Heart left ventricle (tissue), 16 donors: ENCODE results near the gene WDR62. TPM values are rescaled to one million over a fixed set of nuclear protein-coding genes. Genes with fewer than 3 reads are reported as not detected.

ENCODE experiments used
- ATAC-seq, 4 donors: fragments of 200-7000 bp; cut with Tn5 transposase; one replicate each; pipeline ENCODE4 v1.9.1; 2020 to 2022; ENCODE audit warnings: moderate library complexity in 4 of 4, mild to moderate bottlenecking in 3 of 4, moderate number of reproducible peaks in 1 of 4
- DNase-seq, 5 donors: peaks; one replicate each; pipeline ENCODE4 v3.0.0-alpha.2; 2020
- H3K27ac ChIP-seq, 12 donors: fragments of 200-600 bp; sonication (generic) in 4 of 12; one replicate each; pipeline versions ENCODE4 v1.5.0 to v1.8.0; 2016 to 2022; ENCODE audit warnings: mild to moderate bottlenecking in 2 of 12
- H3K27me3 ChIP-seq, 9 donors: fragments of 200-600 bp; sonication (generic) in 2 of 9; one replicate each; pipeline versions ENCODE4 v1.5.1 to v1.8.0; 2016 to 2022; ENCODE audit warnings: mild to moderate bottlenecking in 3 of 9
- H3K36me3 ChIP-seq, 9 donors: fragments of 200-600 bp; sonication (generic) in 2 of 9; one replicate each; pipeline versions ENCODE4 v1.5.0 to v1.8.0; 2018 to 2022; ENCODE audit warnings: mild to moderate bottlenecking in 2 of 9
- H3K4me1 ChIP-seq, 12 donors: fragments of 200-600 bp; sonication (generic) in 4 of 12; one replicate each; pipeline versions ENCODE4 v1.5.0 to v1.8.0; 2016 to 2022; ENCODE audit warnings: mild to moderate bottlenecking in 3 of 12
- H3K4me3 ChIP-seq, 12 donors: fragments of 200-600 bp; sonication (generic) in 4 of 12; one replicate each; pipeline versions ENCODE4 v1.5.0 to v1.8.0; 2017 to 2022; ENCODE audit warnings: mild to moderate bottlenecking in 9 of 12, moderate library complexity in 4 of 12
- H3K9me3 ChIP-seq, 12 donors: fragments of 200-600 bp; sonication (generic) in 4 of 12; one replicate each; pipeline versions ENCODE4 v1.5.0 to v1.8.0; 2016 to 2022; ENCODE audit warnings: mild to moderate bottlenecking in 1 of 12
- CTCF ChIP-seq, 12 donors: fragments of 200-600 bp; sonication (generic) in 4 of 12; IDR thresholded peaks; one replicate each; pipeline versions ENCODE4 v1.5.0 to v1.8.0; 2018 to 2022; ENCODE audit warnings: antibody characterized with exemption in 12 of 12, mild to moderate bottlenecking in 5 of 12
- POLR2A ChIP-seq, 2 donors: fragments of 450-650 bp; IDR thresholded peaks; one replicate each; pipeline ENCODE4 v1.6.1; 2017; ENCODE audit warnings: antibody characterized with exemption in 2 of 2, mild to moderate bottlenecking in 2 of 2, moderate library complexity in 2 of 2
- WGBS, 4 donors: extraction: QIAGEN DNeasy Blood & Tissue Kit in 2 of 4; methylation state at CpG; one replicate each; pipeline versions ENCODE4 v1.1.5 to v1.1.7; 2013 to 2018; 5-methylcytosine and 5-hydroxymethylcytosine counted together
- intact Hi-C, 10 donors: fragments of 100-400 bp; cut with DNase I; formaldehyde crosslinking; loops; one replicate each; pipeline versions ENCODE4 v1.11.1 to v1.14.2; 2022
- polyA plus RNA-seq, 2 donors: library from polyadenylated mRNA; stranded (reverse); fragments of 200-250 nt; gene quantifications; one replicate each; pipeline ENCODE4 v1.2.3, GENCODE V29; 2013
- total RNA-seq, 9 donors: library from RNA; depleted of rRNA in 2 of 9; stranded (reverse); fragments of >200 nt in 2 of 9; fragmentation: NEBNext Ultra II Directional in 3 of 9; extraction: Animal tissue kit (Norgen Biotek cat#: 25700) in 3 of 9; gene quantifications; one replicate each; pipeline versions ENCODE4 v1.1.0 to v1.2.4, GENCODE V29; 2016 to 2023
- donor health status: ischemic (EF 13 %, LVEDD 7.1; RV severe dilation, severe dysfunction).
- donor health status: healthy with polysubstance abuse.
- donor health status: DM: no; HTN: yes; CAD: no.
- donor health status: DM: no; HTN: no; CAD: no.
- donor health status: ischemic (EF 25% LVEDD 6.9; RV normal size, moderate dysfunction).
- donor health status: ischemic (EF 25% LVEDD 5.7; RV mildly dilated, moderate dysfunction).
- donor health status: healthy.
- donor health status: DM: yes; HTN: yes; CAD: no.
- donor health status: ischemic (EF 35%, LVEDD 5.7; RV mildly dilated, moderate dysfunction).
- donor health status: nonischemic (EF 11% LVEDD 7.7; RV severe dilation, severe dysfunction).
- donor health status: DM: yes; HTN: yes; CAD: no.
- donor health status: PGD.
- donor health status: ischemic (EF 29% LVEDD 5.4; RV normal size, mild dysfunction).
- donor health status: nonischemic (EF 23%, LVEDD 6.1; RV moderate dilation, normal function).

Gene WDR62
- total and polyA plus RNA-seq, 11 donors: 1.4 to 24.3 (median 7.7) TPM

- Histone ChIP-seq H3K36me3 (peaks cover 0 to 24% (median 23%) of the 10 kb centered on the region in 9 donors), H3K4me3 (peak overlapping the region; percentile 80 to 100 (median 95)), H3K9me3 (no peaks in the 10 kb centered on the region), H3K4me1 (peaks cover 0 to 30% (median 16%) of the 10 kb centered on the region in 12 donors), H3K27ac (peak overlapping the region; percentile 93 to 100 (median 99)), H3K27me3 (no peaks in the 10 kb centered on the region)
- no peak for TF ChIP-seq CTCF (IDR thresholded peaks at IDR 0.05)
- TF ChIP-seq POLR2A (IDR thresholded peaks at IDR 0.05): no peak
- 65 to 73% (median 69%) methylated on average over 7 of the region's 7 CpGs for WGBS, 4 donors
- ATAC-seq (no peak), DNase-seq (no peak)
- intact Hi-C loops: loop anchor here in 3 of 10 donors (1.0 kb wide), 2 partner anchors 11 to 13 kb away; partner anchors contain the start of gene COX7A1 (in 1 of the 3)
Observed at GRCh38 chr19:36139120-36139472, 84.4 kb downstream of the WDR62 start.

GRCh38 chr19:36139473-36140303, 85.0 kb downstream of the WDR62 start, which contains the start of gene CAPNS1:
Gene CAPNS1 (plus strand): TSS chr19:36140066. CDS start chr19:36141012, 946 bp downstream.
- H3K4me3 ChIP-seq: peak within 1 kb of the TSS; percentile 80 to 100 (median 95)
- peak within 1 kb of the TSS; percentile 93 to 100 (median 99) for H3K27ac ChIP-seq
- H3K9me3 ChIP-seq: no peaks in the 10 kb centered on the region
- DNase-seq: peak; percentile 98 to 99 (median 99)
- no peaks in the 10 kb centered on the region for H3K27me3 ChIP-seq
- intact Hi-C loops: loop anchor here in 6 of 10 donors (1.0 to 10.0 kb wide), 5 partner anchors 11 to 385 kb away; partner anchors contain the start of genes COX7A1 (in 4 of the 6), HSPB6 (in 1 of the 6) and PROSER3 (in 1 of the 6)
- H3K36me3 ChIP-seq: peaks cover 0 to 30% (median 29%) of the 10 kb centered on the region in 9 donors
- peak; percentile 91 to 93 (median 92) for ATAC-seq
- 0 to 1% (median 1%) methylated on average over 17 to 75 of the region's 75 CpGs for WGBS, 4 donors
- peaks cover 0 to 30% (median 16%) of the 10 kb centered on the region in 12 donors for H3K4me1 ChIP-seq
- peak; percentile 95 to 97 for TF ChIP-seq POLR2A (IDR thresholded peaks at IDR 0.05)
- peak in 5 of 12 donors; percentile 14 to 19 (median 17) for TF ChIP-seq CTCF (IDR thresholded peaks at IDR 0.05)

GRCh38 chr19:36140304-36141038, 85.8 kb downstream of the WDR62 start:
- ATAC-seq (peak in 3 of 4 donors; percentile 4 to 31 (median 9)), DNase-seq (peak in 4 of 5 donors; percentile 58 to 75 (median 68))
- intact Hi-C loops: loop anchor here in 4 of 10 donors (1.0 to 10.0 kb wide), 4 partner anchors 12 to 386 kb away; partner anchors contain the start of genes COX7A1 (in 3 of the 4), HSPB6 (in 1 of the 4) and PROSER3 (in 1 of the 4)
- Histone ChIP-seq H3K27me3 (no peaks in the 10 kb centered on the region), H3K9me3 (no peaks in the 10 kb centered on the region), H3K36me3 (peaks cover 0 to 37% (median 36%) of the 10 kb centered on the region in 9 donors), H3K4me3 (peak overlapping the region; percentile 80 to 100 (median 95)), H3K4me1 (peaks cover 0 to 30% (median 16%) of the 10 kb centered on the region in 12 donors), H3K27ac (peak overlapping the region; percentile 93 to 100 (median 99))
- WGBS, 4 donors: 0 to 1% (median 0%) methylated on average over 26 to 31 of the region's 31 CpGs
- no peak for TF ChIP-seq POLR2A (IDR thresholded peaks at IDR 0.05)
- no peak for TF ChIP-seq CTCF (IDR thresholded peaks at IDR 0.05)
